GM08714 (cell line): ENCODE measurements around the gene THADA.

Experiments used
- H3K4me3 ChIP-seq: fragments of 200-500 bp; sonication (Bioruptor generic); 2 replicates; pipeline ENCODE4 v1.5.1; 2014; ENCODE audit warnings: mild to moderate bottlenecking, low read length, inconsistent platforms
- ZNF274 ChIP-seq: IDR thresholded peaks from 2 replicates; pipeline ENCODE4 v1.6.1; 2012; ENCODE audit warnings: mild to moderate bottlenecking, low read depth, low read length

The THADA gene

GRCh38 chr2:43233218-43234212, 362.3 kb downstream of the THADA start:
- no peak for TF ChIP-seq ZNF274
- no peak overlapping the region for H3K4me3 ChIP-seq

GRCh38 chr2:43230951-43231827, 364.6 kb downstream of the THADA start:
- no peak for TF ChIP-seq ZNF274
- no peak overlapping the region for H3K4me3 ChIP-seq

- no peak overlapping the region for H3K4me3 ChIP-seq
- no peak for TF ChIP-seq ZNF274
These were observed 365.4 kb downstream of the THADA start for GRCh38 chr2:43230351-43230885.

- no peak for TF ChIP-seq ZNF274
- H3K4me3 ChIP-seq, result no peak overlapping the region
These were observed 366.8 kb downstream of the THADA start for GRCh38 chr2:43228756-43229659.

- peak overlapping the region; percentile 88; the same call in 1 of the 2 replicates for H3K4me3 ChIP-seq
- TF ChIP-seq ZNF274, result no peak
These were observed 367.5 kb downstream of the THADA start for GRCh38 chr2:43228321-43228751.

- no peak for TF ChIP-seq ZNF274
- H3K4me3 ChIP-seq, result peak overlapping the region; percentile 88; the same call in 1 of the 2 replicates
These were observed 368.0 kb downstream of the THADA start for GRCh38 chr2:43227830-43228281.

- H3K4me3 ChIP-seq, result peak overlapping the region; percentile 88
- no peak for TF ChIP-seq ZNF274
These were observed 368.6 kb downstream of the THADA start for GRCh38 chr2:43226955-43227829.

- TF ChIP-seq ZNF274, result no peak
- H3K4me3 ChIP-seq, result peak within 1 kb of the TSS; percentile 88
These were observed 369.3 kb downstream of the THADA start, which contains the start of gene ZFP36L2 for GRCh38 chr2:43226558-43226954. ZFP36L2 (minus strand) TSS chr2:43226606; CDS start chr2:43226315, 291 bp downstream.

- no peak for TF ChIP-seq ZNF274
- peak overlapping the region; percentile 73 for H3K4me3 ChIP-seq
These were observed 369.9 kb downstream of the THADA start for GRCh38 chr2:43225788-43226557.

- peak overlapping the region; percentile 73 for H3K4me3 ChIP-seq
- no peak for TF ChIP-seq ZNF274
These were observed 370.6 kb downstream of the THADA start for GRCh38 chr2:43225093-43225787.
